Subcutaneous abdominal adipose tissue (tissue), 5 donors: Measurements from ENCODE around the gene MIB1.

Experiments used
- H3K27ac ChIP-seq: one replicate; pipeline ENCODE4 v1.7.0; 2013; ENCODE audit warnings: low read depth, mild to moderate bottlenecking, inconsistent platforms, low read length, moderate library complexity
- H3K27me3 ChIP-seq, 5 donors: one replicate each; pipeline ENCODE4 v1.7.0; 2013; ENCODE audit warnings: low read length in 5 of 5, inconsistent platforms in 1 of 5; ENCODE audit not compliant: control insufficient read depth in 5 of 5, insufficient read depth in 4 of 5
- H3K36me3 ChIP-seq, 5 donors: one replicate each; pipeline ENCODE4 v1.7.0; 2013; ENCODE audit warnings: low read length in 5 of 5; ENCODE audit not compliant: control insufficient read depth in 5 of 5, insufficient read depth in 5 of 5
- H3K4me1 ChIP-seq, 5 donors: one replicate each; pipeline ENCODE4 v1.7.0; 2013; ENCODE audit warnings: low read length in 5 of 5, mild to moderate bottlenecking in 3 of 5, moderate library complexity in 1 of 5; ENCODE audit not compliant: control insufficient read depth in 5 of 5, insufficient read depth in 5 of 5
- H3K4me3 ChIP-seq, 5 donors: one replicate each; pipeline ENCODE4 v1.7.0; 2013; ENCODE audit warnings: low read length in 5 of 5, low read depth in 1 of 5
- H3K9ac ChIP-seq, 5 donors: one replicate each; pipeline ENCODE4 v1.7.0; 2013; ENCODE audit warnings: low read length in 5 of 5, mild to moderate bottlenecking in 4 of 5, moderate library complexity in 3 of 5
- H3K9me3 ChIP-seq, 5 donors: one replicate each; pipeline ENCODE4 v1.7.0; 2013; ENCODE audit warnings: low read length in 5 of 5; ENCODE audit not compliant: control insufficient read depth in 5 of 5
- donor health status: healthy.
- donor health status: healthy.
- donor health status: healthy.
- donor health status: healthy.
- donor health status: healthy.

The MIB1 gene

DNA sequence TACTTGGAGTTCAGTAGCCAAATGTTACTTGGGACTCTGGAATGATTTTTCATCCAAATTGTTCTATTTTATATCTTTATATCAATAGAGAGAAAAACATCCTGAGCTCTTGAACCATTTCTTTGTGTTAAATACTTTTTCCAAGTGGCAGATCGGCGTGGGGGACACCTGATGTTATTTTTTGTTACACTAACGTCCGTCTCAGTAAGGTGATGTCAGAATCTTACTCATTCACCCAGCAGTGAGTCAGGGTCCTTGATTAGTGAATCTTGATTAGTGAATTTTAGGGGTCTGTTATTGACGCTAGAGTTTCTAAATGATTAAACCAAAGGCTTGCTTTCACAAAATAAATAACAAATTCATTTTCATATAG is 1.7 kb downstream of the MIB1 start:
- Histone ChIP-seq H3K4me1 (peaks cover 0 to 37% (median 20%) of the 10 kb centered on the region in 5 donors), H3K9ac (peak overlapping the region in 4 of 5 donors; percentile 26 to 89 (median 82)), H3K36me3 (no peaks in the 10 kb centered on the region), H3K4me3 (peak overlapping the region in 4 of 5 donors; percentile 82 to 89 (median 88)), H3K27me3 (no peaks in the 10 kb centered on the region), H3K9me3 (no peaks in the 10 kb centered on the region), H3K27ac (peak overlapping the region; percentile 95)

DNA sequence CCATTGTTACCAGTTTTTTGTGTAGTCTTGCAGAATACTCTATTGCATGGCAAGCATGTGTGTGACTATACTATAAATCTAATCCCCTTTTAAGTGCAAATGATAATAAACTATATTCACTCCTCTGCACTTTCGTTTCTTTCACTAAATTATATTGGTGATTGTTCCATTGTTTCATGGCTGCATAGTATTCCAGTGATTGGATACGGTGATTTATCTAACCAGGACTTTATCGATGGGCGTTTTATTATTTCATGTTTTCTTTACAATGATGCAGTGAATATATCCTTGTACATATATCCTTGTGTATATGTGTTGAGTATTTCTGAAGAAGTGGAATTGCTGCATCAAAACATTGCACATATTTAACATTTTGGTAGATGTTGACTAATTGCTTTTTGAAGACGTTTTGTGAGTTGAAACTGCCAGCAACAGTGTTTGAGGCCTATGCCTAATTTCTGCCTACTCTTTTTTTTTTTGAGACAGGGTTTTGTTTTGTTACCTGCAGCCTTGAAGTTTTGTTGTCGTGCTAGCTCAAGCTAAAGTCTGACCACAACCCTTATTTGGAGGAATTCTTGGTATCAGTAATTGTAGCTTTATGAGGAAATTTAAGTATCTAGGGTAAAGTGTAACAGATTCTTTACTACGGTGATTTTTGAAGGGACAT is 2.7 kb downstream of the MIB1 start:
- Histone ChIP-seq H3K27me3 (no peaks in the 10 kb centered on the region), H3K9me3 (no peaks in the 10 kb centered on the region), H3K4me1 (peaks cover 0 to 41% (median 20%) of the 10 kb centered on the region in 5 donors), H3K9ac (no peak overlapping the region), H3K36me3 (no peaks in the 10 kb centered on the region), H3K27ac (no peak overlapping the region), H3K4me3 (peak overlapping the region in 1 of 5 donors; percentile 32)

DNA sequence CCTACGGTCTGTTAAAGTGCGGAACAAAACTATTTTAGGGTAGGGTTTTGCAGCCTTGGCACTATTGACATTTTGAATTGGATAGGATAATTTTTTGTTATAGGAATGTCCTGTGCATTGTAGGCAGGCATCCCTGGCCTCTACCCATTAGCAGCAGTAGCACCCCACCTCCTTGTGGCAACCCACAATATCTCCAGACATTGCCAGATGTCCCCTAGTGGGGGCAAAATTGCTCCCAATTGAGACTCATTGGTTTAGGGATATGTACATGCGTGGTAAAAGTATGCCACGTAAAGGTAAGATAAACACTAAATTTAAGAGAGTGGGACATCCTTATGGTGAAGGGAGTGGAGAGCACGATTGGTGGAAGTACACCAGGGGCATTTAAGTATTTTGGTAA is 4.6 kb downstream of the MIB1 start:
- H3K9ac ChIP-seq: no peak overlapping the region
- H3K4me1 ChIP-seq: peaks cover 0 to 35% (median 12%) of the 10 kb centered on the region in 5 donors
- no peak overlapping the region for H3K27ac ChIP-seq
- H3K36me3 ChIP-seq: no peaks in the 10 kb centered on the region
- no peak overlapping the region for H3K4me3 ChIP-seq
- H3K9me3 ChIP-seq: no peaks in the 10 kb centered on the region
- H3K27me3 ChIP-seq: no peaks in the 10 kb centered on the region

DNA sequence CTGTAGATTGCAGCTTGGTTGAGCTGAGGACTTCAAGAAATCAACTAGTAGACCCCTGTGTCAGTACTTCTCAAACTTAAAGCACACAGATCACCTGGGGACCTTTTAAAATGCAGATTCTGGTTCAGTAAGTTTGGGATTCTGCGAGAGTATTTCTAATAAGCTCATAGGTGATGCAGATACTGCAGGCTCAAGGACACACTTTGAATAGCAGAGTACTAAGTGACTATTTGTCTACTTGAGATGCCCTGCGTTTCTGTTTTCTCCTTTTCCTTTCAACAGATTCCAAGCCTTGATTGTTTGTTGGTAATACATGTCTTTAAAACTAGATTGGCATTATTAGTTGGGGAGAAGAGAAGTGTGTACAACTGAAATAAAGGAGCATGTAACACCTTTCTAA is 6.7 kb downstream of the MIB1 start:
- no peak overlapping the region for H3K27ac ChIP-seq
- H3K9me3 ChIP-seq: no peaks in the 10 kb centered on the region
- H3K9ac ChIP-seq: peak overlapping the region in 1 of 5 donors; percentile 43
- H3K4me1 ChIP-seq: peaks cover 0 to 24% (median 2%) of the 10 kb centered on the region in 5 donors
- no peak overlapping the region for H3K4me3 ChIP-seq
- H3K27me3 ChIP-seq: no peaks in the 10 kb centered on the region
- H3K36me3 ChIP-seq: no peaks in the 10 kb centered on the region

DNA sequence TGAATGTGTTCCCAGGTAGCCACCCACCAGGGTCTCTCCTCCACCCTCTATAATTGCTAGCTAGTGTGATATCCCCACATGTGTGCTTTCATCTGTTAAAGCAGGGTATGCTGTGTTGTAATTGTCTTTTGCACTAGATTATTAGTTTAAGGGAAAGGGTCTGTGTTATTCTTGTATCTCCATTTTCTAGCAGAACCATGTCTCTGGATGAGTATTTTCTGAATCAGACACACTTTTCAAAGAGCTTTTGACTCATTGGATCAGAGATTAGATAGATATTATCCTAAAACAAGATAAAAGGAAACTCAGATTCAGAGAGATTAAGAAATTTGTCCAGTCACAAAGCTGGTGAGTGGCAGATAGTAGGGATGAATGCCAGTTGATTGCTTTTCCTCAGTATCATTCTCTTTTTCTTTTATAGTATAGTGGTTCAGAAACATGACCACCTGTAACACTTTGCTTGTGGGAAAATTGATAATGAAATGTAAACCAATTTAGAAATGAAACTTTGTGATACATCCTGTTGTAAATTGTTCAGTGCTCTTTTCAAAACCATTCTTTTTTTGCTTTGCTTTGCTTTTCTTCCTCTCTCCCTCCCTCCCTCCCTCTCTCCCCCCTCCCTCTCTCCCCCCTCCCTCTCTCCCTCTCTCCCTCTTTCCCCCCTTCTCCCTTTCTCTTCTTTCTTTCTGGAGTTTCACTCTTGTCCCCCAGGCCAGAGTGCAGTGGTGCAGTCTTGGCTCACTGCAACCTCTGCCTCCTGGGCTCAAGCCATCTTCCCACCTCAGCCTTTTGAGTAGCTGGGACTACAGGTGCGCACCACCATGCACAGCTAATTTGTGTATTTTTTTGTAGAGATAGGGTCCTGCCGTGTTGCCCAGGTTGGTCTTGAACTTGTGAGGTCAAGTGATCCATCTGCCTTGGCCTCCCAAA is 7.4 kb downstream of the MIB1 start:
- Histone ChIP-seq H3K4me3 (no peak overlapping the region), H3K4me1 (peaks cover 0 to 18% (median 0%) of the 10 kb centered on the region in 5 donors), H3K9me3 (no peaks in the 10 kb centered on the region), H3K27ac (no peak overlapping the region), H3K36me3 (no peaks in the 10 kb centered on the region), H3K9ac (peak overlapping the region in 1 of 5 donors; percentile 43), H3K27me3 (no peaks in the 10 kb centered on the region)

DNA sequence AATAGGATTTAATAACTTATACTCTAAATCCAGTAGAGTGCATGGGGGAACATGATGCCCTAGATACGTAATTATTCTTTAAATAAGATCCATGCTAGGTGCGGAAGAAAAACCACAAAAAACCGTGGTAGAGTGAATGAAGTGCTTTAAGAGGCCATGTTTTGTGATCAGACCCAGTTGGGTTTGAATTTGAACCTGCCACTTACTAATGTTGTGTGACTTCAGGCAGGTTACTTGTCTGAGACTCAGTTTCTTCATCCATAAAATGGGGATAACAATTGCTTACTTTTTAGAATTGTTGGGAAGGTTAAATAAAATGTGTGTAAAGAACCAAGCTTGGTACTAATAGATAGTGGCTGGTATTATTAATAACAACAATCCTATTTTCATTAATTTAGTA is 17.2 kb downstream of the MIB1 start:
- Histone ChIP-seq H3K27ac (no peak overlapping the region), H3K36me3 (no peaks in the 10 kb centered on the region), H3K9me3 (no peaks in the 10 kb centered on the region), H3K27me3 (no peaks in the 10 kb centered on the region), H3K9ac (no peak overlapping the region), H3K4me1 (no peaks in the 10 kb centered on the region), H3K4me3 (no peak overlapping the region)

DNA sequence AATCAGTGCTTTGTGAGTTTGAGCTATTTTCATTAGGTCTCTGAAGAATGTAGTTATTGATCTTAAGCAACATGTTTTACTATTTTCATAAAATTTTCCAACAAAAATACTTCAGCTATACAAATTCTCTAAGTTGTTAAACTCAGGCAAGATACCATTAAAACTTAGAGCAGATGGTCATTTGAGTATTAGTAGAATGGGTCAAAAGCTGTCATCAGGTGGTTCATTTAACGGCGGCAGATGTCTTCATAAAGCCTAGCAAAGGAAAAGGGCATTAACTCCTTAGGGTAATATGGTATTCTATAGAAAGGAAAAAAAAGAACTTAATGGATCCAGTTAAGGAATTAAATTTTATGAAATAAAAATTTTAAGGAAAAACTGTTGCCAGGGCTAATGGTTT is 19.2 kb downstream of the MIB1 start:
- H3K36me3 ChIP-seq: no peaks in the 10 kb centered on the region
- no peak overlapping the region for H3K4me3 ChIP-seq
- H3K9me3 ChIP-seq: no peaks in the 10 kb centered on the region
- no peak overlapping the region for H3K9ac ChIP-seq
- H3K27ac ChIP-seq: no peak overlapping the region
- H3K4me1 ChIP-seq: peaks cover 0 to 5% (median 0%) of the 10 kb centered on the region in 5 donors
- no peaks in the 10 kb centered on the region for H3K27me3 ChIP-seq

DNA sequence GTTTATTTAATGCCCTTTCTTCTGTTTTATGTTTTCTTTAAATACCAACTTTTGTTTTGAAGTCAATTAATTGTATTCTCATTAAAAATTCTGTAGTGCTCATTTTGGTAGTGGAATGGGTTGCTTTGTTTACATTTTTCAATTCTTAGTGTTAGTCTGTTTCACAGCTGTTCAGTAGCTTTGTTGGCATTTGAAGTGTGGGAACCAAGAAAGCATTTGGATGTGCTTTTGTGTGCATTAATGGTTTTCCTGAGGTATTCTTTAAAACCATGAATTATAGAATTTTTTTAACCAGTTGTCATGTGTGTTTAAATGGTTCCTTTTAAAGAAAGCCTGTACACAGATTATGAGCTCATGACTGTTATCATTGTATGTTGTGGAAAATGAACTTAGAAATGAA is 19.7 kb downstream of the MIB1 start:
- Histone ChIP-seq H3K36me3 (no peaks in the 10 kb centered on the region), H3K27ac (no peak overlapping the region), H3K27me3 (no peaks in the 10 kb centered on the region), H3K9ac (no peak overlapping the region), H3K4me1 (peaks cover 0 to 5% (median 0%) of the 10 kb centered on the region in 5 donors), H3K9me3 (no peaks in the 10 kb centered on the region), H3K4me3 (no peak overlapping the region)

DNA sequence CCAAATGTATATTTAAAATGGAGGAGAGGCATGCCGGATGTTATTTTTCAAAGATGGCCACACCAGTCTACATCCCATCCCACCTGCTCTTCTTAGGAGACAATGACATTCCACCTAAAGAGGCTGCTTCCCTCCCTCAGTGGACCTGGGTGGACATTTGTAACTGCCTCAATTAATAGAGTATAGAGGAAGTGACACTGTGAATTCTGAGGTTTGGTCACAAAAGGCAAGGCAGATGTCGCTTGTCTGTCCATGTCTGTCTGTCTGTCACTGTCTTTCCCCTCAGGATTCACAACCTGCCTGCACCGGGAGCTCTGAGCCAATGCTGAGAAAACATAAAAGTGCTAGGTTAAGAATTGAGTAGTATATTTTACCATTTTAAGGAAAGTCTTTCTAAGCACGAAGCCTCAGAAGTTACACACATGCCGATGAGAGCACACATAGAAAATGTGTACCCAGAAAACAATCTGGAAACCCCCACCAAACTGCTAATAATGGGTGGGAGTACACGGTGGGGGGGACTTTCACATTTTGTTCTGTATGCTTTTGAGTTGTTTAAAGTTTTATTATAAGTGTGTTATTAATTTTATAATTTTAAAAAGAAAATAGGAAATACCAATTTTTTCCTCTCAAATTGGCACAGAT is 21.0 kb downstream of the MIB1 start:
- H3K36me3 ChIP-seq: peaks cover 8 to 10% (median 9%) of the 10 kb centered on the region in 5 donors
- peaks cover 0 to 5% (median 0%) of the 10 kb centered on the region in 5 donors for H3K4me1 ChIP-seq
- no peak overlapping the region for H3K27ac ChIP-seq
- H3K4me3 ChIP-seq: no peak overlapping the region
- no peaks in the 10 kb centered on the region for H3K27me3 ChIP-seq
- no peaks in the 10 kb centered on the region for H3K9me3 ChIP-seq
- no peak overlapping the region for H3K9ac ChIP-seq
